MM.1S (cell line): Measurements from ENCODE around the gene SCAND1.

Experiments used
- DNase-seq: peaks from one replicate; pipeline ENCODE4 v3.0.0-alpha.2; 2015
- H2AFZ ChIP-seq: fragments of 300-600 bp; sonication (generic); 2 replicates; pipeline ENCODE4 v1.6.0; 2016; ENCODE audit warnings: antibody characterized with exemption, low read length
- H3F3A ChIP-seq: fragments of 300-600 bp; sonication (generic); 2 replicates; pipeline ENCODE4 v1.6.1; 2016; ENCODE audit warnings: mild to moderate bottlenecking, antibody characterized with exemption, low read length, moderate library complexity, mixed read lengths; ENCODE audit not compliant: insufficient read depth
- H3K27ac ChIP-seq: fragments of 300-600 bp; sonication (generic); 2 replicates; pipeline ENCODE4 v1.5.1; 2016; ENCODE audit warnings: mild to moderate bottlenecking, low read length
- H3K27me3 ChIP-seq: fragments of 300-600 bp; sonication (generic); replicated peaks from 2 replicates; pipeline ENCODE4 v1.6.0; 2016; ENCODE audit warnings: low read length; ENCODE audit not compliant: insufficient read depth
- H3K36me3 ChIP-seq: fragments of 300-600 bp; sonication (generic); replicated peaks from 2 replicates; pipeline ENCODE4 v1.6.1; 2016; ENCODE audit warnings: mild to moderate bottlenecking, low read length, mixed read lengths; ENCODE audit not compliant: insufficient read depth
- H3K4me1 ChIP-seq: fragments of 300-600 bp; sonication (generic); 2 replicates; pipeline ENCODE4 v1.6.1; 2016; ENCODE audit warnings: low read length, mixed read lengths
- H3K4me2 ChIP-seq: fragments of 300-600 bp; sonication (generic); 2 replicates; pipeline ENCODE4 v1.6.0; 2016; ENCODE audit warnings: low read depth, low read length
- H3K4me3 ChIP-seq: fragments of 300-600 bp; sonication (generic); 2 replicates; pipeline ENCODE4 v1.5.1; 2016; ENCODE audit warnings: low read length, mixed read lengths
- H3K79me2 ChIP-seq: fragments of 300-600 bp; sonication (generic); 2 replicates; pipeline ENCODE4 v1.6.1; 2016; ENCODE audit warnings: mixed run types, low read length, mixed read lengths
- H3K9ac ChIP-seq: fragments of 300-600 bp; sonication (generic); 2 replicates; pipeline ENCODE4 v1.6.1; 2016; ENCODE audit warnings: low read length, mixed read lengths
- H3K9me2 ChIP-seq: fragments of 300-600 bp; sonication (generic); replicated peaks from 2 replicates; pipeline ENCODE4 v1.6.1; 2016; ENCODE audit warnings: mild to moderate bottlenecking, low read length, mixed read lengths; ENCODE audit not compliant: insufficient read depth
- H3K9me3 ChIP-seq: fragments of 300-600 bp; sonication (generic); replicated peaks from 2 replicates; pipeline ENCODE4 v1.6.1; 2016; ENCODE audit warnings: mild to moderate bottlenecking, low read length, mixed read lengths; ENCODE audit not compliant: insufficient read depth
- H4K20me1 ChIP-seq: fragments of 300-600 bp; sonication (generic); 2 replicates; pipeline ENCODE4 v1.6.1; 2016; ENCODE audit warnings: mild to moderate bottlenecking, low read length, moderate library complexity, mixed read lengths; ENCODE audit not compliant: insufficient read depth
- EZH2 ChIP-seq: fragments of 300-600 bp; sonication (generic); optimal IDR thresholded peaks from 2 replicates; pipeline ENCODE3; 2017; ENCODE audit warnings: low read depth, mild to moderate bottlenecking, antibody characterized with exemption, low read length, mixed read lengths
- EZH2phosphoT487 ChIP-seq: fragments of 300-600 bp; sonication (generic); IDR thresholded peaks from 2 replicates; pipeline ENCODE4 v1.6.1; 2018; ENCODE audit warnings: antibody characterized with exemption, low read length
- TF ChIP-seq, protein P1 (sequence below): fragments of 300-600 bp; sonication (generic); IDR thresholded peaks from 2 replicates; pipeline ENCODE4 v1.5.1; 2016; ENCODE audit warnings: antibody characterized with exemption, low read length, mixed read lengths

The SCAND1 gene

DNA sequence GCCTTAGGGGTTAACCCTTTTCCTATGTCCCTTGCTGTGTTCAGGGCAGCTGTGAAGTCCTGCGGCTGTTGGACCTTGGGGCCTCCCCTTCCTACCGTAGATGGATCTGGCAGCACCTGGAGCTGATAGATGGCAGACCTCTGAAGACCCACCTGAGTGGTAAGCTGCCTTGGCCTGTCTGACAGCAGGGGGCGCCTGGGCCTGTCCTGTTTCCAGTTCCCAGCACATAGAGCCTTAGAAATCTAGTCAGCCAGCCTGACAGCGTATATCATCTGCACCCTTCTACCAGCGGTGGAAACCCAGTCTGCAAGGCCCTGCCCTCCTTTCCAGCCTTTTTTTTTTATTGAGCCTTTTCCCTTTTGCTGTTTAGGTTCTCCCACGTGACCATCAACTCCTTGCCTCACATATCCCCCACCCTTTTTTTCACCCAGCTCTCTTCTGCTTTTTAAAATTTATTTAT is 40.7 kb upstream of the SCAND1 start:
- peak; percentile 83 for DNase-seq
- no peaks in the 10 kb centered on the region for H3K79me2 ChIP-seq
- H3K4me1 ChIP-seq = no peaks in the 10 kb centered on the region
- H4K20me1 ChIP-seq = no peaks in the 10 kb centered on the region
- H3K9me2 ChIP-seq = no peaks in the 10 kb centered on the region
- H3K9ac ChIP-seq = no peak overlapping the region
- no peak overlapping the region for H3K4me3 ChIP-seq
- TF ChIP-seq, protein P1, sequence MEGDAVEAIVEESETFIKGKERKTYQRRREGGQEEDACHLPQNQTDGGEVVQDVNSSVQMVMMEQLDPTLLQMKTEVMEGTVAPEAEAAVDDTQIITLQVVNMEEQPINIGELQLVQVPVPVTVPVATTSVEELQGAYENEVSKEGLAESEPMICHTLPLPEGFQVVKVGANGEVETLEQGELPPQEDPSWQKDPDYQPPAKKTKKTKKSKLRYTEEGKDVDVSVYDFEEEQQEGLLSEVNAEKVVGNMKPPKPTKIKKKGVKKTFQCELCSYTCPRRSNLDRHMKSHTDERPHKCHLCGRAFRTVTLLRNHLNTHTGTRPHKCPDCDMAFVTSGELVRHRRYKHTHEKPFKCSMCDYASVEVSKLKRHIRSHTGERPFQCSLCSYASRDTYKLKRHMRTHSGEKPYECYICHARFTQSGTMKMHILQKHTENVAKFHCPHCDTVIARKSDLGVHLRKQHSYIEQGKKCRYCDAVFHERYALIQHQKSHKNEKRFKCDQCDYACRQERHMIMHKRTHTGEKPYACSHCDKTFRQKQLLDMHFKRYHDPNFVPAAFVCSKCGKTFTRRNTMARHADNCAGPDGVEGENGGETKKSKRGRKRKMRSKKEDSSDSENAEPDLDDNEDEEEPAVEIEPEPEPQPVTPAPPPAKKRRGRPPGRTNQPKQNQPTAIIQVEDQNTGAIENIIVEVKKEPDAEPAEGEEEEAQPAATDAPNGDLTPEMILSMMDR = peak; percentile 95
- no peak for TF ChIP-seq EZH2phosphoT487
- no peak for TF ChIP-seq EZH2
- H3K27ac ChIP-seq = no peak overlapping the region
- no peak overlapping the region for H3K4me2 ChIP-seq
- H3F3A ChIP-seq = no peaks in the 10 kb centered on the region
- H3K9me3 ChIP-seq = no peaks in the 10 kb centered on the region
- no peaks in the 10 kb centered on the region for H3K36me3 ChIP-seq
- no peaks in the 10 kb centered on the region for H3K27me3 ChIP-seq
- H2AFZ ChIP-seq = no peak overlapping the region

DNA sequence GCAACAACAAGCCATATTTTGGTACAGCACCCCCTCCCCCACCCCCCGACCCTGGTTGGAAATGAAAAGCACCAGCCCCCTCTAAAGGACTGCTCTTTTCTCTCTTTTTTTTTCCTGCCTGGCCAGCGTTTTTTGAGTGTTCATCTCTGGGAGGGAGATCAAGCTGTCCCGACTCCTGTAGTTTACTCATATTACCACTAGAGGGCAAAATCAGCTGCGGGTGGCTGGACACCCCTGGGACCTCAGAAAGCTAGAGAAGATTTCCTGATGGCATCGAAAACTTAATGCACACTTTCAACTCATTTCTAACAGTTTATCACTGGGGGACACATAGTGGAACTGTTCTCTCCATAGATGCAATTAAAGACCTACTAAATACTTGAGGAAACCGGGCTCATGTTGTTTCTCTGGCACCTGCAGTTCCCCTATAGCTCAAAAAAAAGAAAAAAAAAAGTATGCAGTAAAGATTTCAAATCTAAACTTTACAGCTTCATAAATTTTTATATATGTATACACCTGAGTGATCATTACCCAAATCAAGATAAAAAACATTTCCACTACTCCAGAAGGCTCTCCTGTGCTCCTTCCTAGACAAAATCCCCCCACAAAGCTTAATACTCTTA is 38.5 kb upstream of the SCAND1 start:
- Histone ChIP-seq H3K27ac (no peak overlapping the region), H3K9me2 (no peaks in the 10 kb centered on the region), H3K27me3 (0 out of 2 replicates have a peak, but pooled peaks cover 4% of the 10 kb centered on the region), H3K4me1 (no peaks in the 10 kb centered on the region), H2AFZ (0 out of 2 replicates have a peak overlapping the region, but pooled peaks have one; percentile 52), H3F3A (no peaks in the 10 kb centered on the region), H3K4me3 (no peak overlapping the region), H3K36me3 (no peaks in the 10 kb centered on the region), H4K20me1 (no peaks in the 10 kb centered on the region), H3K79me2 (no peaks in the 10 kb centered on the region), H3K4me2 (peak overlapping the region; percentile 52; the same call in 1 of the 2 replicates), H3K9ac (no peak overlapping the region), H3K9me3 (no peaks in the 10 kb centered on the region)
- no peak for TF ChIP-seq EZH2
- TF ChIP-seq, protein P1 = peak; percentile 81
- DNase-seq = peak; percentile 74

DNA sequence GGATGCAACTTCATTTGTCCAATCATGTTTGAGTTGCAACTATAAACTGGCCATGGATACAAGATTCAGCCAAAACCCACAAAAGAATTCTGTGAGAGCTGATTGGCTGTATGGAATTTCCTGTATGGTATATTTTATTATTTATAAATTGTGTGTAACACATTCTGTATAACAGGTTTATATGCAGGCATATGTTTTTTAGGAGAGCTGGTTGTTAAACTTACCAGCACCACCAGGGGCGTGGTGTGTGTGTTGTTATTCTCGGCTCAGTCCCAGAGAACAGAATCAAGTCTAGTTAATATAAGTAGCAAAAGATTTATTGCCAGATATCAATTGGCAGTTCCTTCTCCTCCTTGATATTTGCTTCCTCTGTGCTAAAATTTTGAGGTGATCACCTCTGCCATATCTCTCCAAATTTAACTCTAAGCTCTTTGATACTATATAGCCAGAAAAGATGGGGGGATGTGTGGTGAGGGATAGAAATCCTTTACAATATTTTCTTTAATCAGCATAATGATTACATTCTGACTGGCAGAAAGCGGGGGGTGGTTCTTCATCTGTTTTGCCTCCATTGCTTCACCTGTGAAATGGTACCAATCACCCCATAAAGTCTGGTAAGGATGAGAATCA is 37.0 kb upstream of the SCAND1 start:
- no peaks in the 10 kb centered on the region for H3F3A ChIP-seq
- TF ChIP-seq, protein P1 = peak; percentile 41
- no peak for TF ChIP-seq EZH2
- TF ChIP-seq EZH2phosphoT487 = no peak
- H3K27me3 ChIP-seq = 0 out of 2 replicates have a peak, but pooled peaks cover 4% of the 10 kb centered on the region
- no peaks in the 10 kb centered on the region for H3K9me2 ChIP-seq
- H3K4me2 ChIP-seq = no peak overlapping the region
- H3K4me1 ChIP-seq = no peaks in the 10 kb centered on the region
- no peak overlapping the region for H3K27ac ChIP-seq
- no peak overlapping the region for H3K4me3 ChIP-seq
- H4K20me1 ChIP-seq = no peaks in the 10 kb centered on the region
- no peaks in the 10 kb centered on the region for H3K36me3 ChIP-seq
- H3K79me2 ChIP-seq = no peaks in the 10 kb centered on the region
- DNase-seq = peak; percentile 46
- no peaks in the 10 kb centered on the region for H3K9me3 ChIP-seq
- H2AFZ ChIP-seq = no peak overlapping the region
- H3K9ac ChIP-seq = no peak overlapping the region
